MG63 (cell line): ENCODE measurements around the gene JRKL. TPM values are rescaled to one million over a fixed set of nuclear protein-coding genes. Genes with fewer than 3 reads are reported as not detected.
A peak's percentile ranks its signal among the peaks of the same experiment; 100 is the strongest.
"Not testable (repeated sequence)": the region's sequence is repeated elsewhere in the genome, so short reads cannot be mapped to it uniquely, and the experiment has no call there.

ENCODE experiments used
- DNase-seq: peaks from one replicate; pipeline ENCODE4 v3.0.0-alpha.2; 2020
- H3K27me3 ChIP-seq: fragments of 250-450 bp; sonication (Bioruptor Pico); 2 replicates; pipeline ENCODE4 v1.5.1; 2020; ENCODE audit warnings: mild to moderate bottlenecking, moderate library complexity
- H3K36me3 ChIP-seq: fragments of 250-450 bp; sonication (Bioruptor Pico); 2 replicates; pipeline ENCODE4 v1.5.1; 2020; ENCODE audit warnings: mild to moderate bottlenecking, moderate library complexity
- H3K4me3 ChIP-seq: fragments of 250-450 bp; sonication (Bioruptor Pico); 2 replicates; pipeline ENCODE4 v1.5.1; 2020; ENCODE audit warnings: mild to moderate bottlenecking, moderate library complexity
- H3K9me3 ChIP-seq: fragments of 250-450 bp; sonication (Bioruptor Pico); 2 replicates; pipeline ENCODE4 v1.5.1; 2020; ENCODE audit warnings: mild to moderate bottlenecking, moderate library complexity
- total RNA-seq: library from RNA; depleted of rRNA; stranded (reverse); fragments of >200 nt; shearing (Covaris generic); gene quantifications from 2 replicates; pipeline ENCODE4 v1.2.3, GENCODE V29; 2014; ENCODE audit warnings: low replicate concordance

Gene JRKL
- total RNA-seq, 1 experiment from 2014 or later = 1.8 TPM

DNA sequence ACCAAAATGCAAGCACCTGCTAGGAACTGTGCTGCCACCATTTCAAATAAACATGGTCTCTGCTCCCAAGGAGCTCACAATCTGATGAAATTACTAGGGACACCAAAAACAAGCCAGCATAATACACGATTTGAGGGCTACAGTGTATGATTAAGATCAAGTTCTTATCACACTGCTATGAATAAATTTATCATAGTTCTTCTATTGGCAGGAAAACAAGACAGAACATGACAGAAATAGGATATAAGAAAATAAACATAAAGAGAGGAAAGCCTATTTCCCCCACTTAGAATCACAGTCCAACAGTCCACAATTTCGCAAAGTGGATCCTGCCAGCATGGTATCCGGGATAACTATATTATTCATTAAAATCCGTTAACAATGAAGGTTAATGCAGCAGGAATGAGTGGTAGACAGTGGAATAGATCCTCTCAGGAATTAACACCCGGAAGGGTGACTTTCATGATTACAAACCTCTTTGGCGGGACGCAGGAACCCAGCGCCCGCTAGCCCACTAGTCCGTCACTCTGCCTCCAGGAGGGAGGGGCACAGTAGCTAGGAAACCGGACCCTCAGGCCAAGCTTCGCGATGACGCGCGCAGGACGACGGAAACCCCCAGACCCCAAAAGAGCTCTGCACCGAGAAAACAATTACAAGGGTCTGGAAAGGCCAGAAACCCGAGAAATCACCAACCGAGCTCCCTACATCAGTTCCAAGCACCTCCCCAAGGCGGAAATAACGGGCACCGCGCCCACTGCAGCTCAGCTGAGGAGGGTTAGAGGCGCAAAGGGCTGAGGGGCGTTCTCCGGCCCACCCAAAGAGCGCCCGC lies 708 bp upstream of the JRKL start:
- H3K36me3 ChIP-seq = peaks cover 6% of the 10 kb centered on the region; the same call in 1 of the 2 replicates
- DNase-seq = no peak

DNA sequence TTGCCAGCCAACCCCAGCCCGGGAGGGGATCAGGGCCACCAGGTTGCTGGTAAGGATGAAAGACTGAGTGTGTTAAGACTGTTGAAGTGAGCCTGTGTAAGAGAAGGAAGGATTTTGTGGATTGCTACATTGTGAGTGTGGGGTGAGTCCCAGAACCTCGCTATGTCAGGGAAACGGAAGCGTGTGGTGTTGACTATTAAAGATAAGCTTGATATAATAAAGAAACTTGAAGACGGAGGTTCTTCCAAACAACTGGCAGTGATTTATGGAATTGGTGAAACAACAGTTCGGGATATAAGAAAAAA lies 627 bp downstream of the JRKL start:
- Histone ChIP-seq H3K9me3 (no peaks in the 10 kb centered on the region), H3K36me3 (peaks cover 2% of the 10 kb centered on the region; the same call in 1 of the 2 replicates), H3K4me3 (peak overlapping the region; percentile 85), H3K27me3 (no peaks in the 10 kb centered on the region)
- DNase-seq = no peak

More for the DNA sequence above, 708 bp upstream of the JRKL start:
- peak overlapping the region; percentile 85 for H3K4me3 ChIP-seq
- no peaks in the 10 kb centered on the region for H3K9me3 ChIP-seq
- H3K27me3 ChIP-seq = no peaks in the 10 kb centered on the region

DNA sequence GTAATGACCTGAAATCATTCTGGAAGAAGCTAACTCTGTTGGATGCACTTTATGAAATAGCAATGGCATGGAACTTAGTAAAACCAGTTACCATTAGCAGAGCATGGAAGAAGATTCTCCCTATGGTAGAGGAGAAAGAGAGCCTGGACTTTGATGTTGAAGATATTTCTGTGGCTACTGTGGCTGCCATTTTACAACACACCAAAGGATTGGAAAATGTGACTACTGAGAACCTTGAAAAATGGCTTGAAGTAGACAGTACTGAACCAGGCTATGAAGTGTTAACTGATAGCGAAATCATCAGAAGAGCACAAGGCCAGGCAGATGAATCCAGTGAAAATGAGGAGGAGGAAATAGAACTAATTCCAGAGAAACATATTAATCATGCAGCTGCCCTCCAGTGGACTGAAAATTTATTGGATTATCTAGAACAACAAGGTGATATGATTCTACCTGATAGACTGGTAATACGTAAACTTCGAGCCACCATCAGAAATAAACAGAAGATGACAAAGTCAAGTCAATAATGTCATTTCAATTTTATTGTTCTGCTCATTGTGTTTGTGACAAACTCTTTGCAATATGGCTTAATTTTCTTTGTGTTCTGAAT lies 2.0 kb downstream of the JRKL start:
- Histone ChIP-seq H3K27me3 (no peaks in the 10 kb centered on the region), H3K9me3 (no peaks in the 10 kb centered on the region), H3K4me3 (no peak overlapping the region), H3K36me3 (peaks cover 2% of the 10 kb centered on the region; the same call in 1 of the 2 replicates)
- no peak for DNase-seq

GRCh38 chr11:96393753-96394348 lies 4.0 kb downstream of the JRKL start:
- no peaks in the 10 kb centered on the region for H3K27me3 ChIP-seq
- no peak for DNase-seq

GRCh38 chr11:96394773-96395172 lies 5.0 kb downstream of the JRKL start:
- Histone ChIP-seq H3K36me3 (no peaks in the 10 kb centered on the region), H3K9me3 (no peaks in the 10 kb centered on the region)
- DNase-seq = no peak

More at GRCh38 chr11:96393753-96394348, 4.0 kb downstream of the JRKL start:
- Histone ChIP-seq H3K4me3 (no peak overlapping the region), H3K9me3 (no peaks in the 10 kb centered on the region), H3K36me3 (no peaks in the 10 kb centered on the region)

DNA sequence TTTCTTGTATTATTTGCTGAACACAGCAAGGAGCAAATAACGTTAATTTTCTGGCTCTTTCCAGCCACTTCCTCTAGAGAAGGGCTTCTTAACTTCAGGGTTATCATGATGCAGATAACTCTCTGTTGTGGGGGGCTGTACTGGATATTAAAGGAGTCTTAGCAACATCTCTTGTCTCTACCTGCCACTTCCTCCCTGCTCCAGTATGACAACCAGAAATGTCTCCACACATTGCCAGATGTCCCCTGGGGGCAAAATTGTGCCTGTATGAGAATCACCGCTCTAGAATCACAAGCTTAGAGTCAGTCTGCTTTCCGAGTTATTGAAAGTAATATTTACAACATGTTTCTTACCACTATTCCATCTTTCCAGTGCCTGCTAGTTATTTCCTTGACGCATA lies 6.8 kb downstream of the JRKL start:
- Histone ChIP-seq H3K9me3 (no peaks in the 10 kb centered on the region), H3K27me3 (no peaks in the 10 kb centered on the region), H3K4me3 (no peak overlapping the region), H3K36me3 (no peaks in the 10 kb centered on the region)
- no peak for DNase-seq

More at GRCh38 chr11:96394773-96395172, 5.0 kb downstream of the JRKL start:
- H3K27me3 ChIP-seq = no peaks in the 10 kb centered on the region
- no peak overlapping the region for H3K4me3 ChIP-seq

DNA sequence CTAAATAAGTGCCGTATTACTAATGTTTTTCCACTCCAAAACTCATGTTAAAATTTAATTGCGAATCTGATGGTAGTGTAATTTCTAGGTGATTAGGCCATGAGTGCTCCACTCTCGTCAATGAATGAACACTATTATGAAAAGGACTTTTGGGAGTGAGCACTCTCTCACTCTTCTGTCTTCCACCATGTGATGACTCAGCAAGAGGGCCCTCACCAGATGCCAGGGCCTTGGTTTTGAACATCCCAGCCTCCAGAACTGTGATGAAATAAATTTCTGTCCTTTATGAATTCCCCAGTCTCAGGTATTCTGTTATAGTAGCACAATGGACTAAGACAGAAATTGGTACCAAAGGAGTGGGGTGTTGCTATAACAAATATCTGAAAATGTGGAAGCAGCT lies 8.1 kb downstream of the JRKL start:
- no peaks in the 10 kb centered on the region for H3K9me3 ChIP-seq
- no peaks in the 10 kb centered on the region for H3K27me3 ChIP-seq
- H3K4me3 ChIP-seq = no peak overlapping the region
- DNase-seq = no peak
- H3K36me3 ChIP-seq = no peaks in the 10 kb centered on the region

GRCh38 chr11:96400697-96401096 lies 10.9 kb downstream of the JRKL start:
- no peaks in the 10 kb centered on the region for H3K9me3 ChIP-seq
- peaks cover 5% of the 10 kb centered on the region for H3K27me3 ChIP-seq
- no peaks in the 10 kb centered on the region for H3K36me3 ChIP-seq
- DNase-seq = no peak
- no peak overlapping the region for H3K4me3 ChIP-seq

GRCh38 chr11:96411412-96411811 lies 21.6 kb downstream of the JRKL start:
- not testable (repeated sequence) for H3K36me3 ChIP-seq, H3K4me3 ChIP-seq, H3K27me3 ChIP-seq, DNase-seq, H3K9me3 ChIP-seq

- Histone ChIP-seq H3K4me3 (no peak overlapping the region), H3K36me3 (no peaks in the 10 kb centered on the region), H3K9me3 (no peaks in the 10 kb centered on the region), H3K27me3 (peaks cover 2% of the 10 kb centered on the region; the same call in 1 of the 2 replicates)
- no peak for DNase-seq
Measured at GRCh38 chr11:96412761-96413381, 23.1 kb downstream of the JRKL start.

DNA sequence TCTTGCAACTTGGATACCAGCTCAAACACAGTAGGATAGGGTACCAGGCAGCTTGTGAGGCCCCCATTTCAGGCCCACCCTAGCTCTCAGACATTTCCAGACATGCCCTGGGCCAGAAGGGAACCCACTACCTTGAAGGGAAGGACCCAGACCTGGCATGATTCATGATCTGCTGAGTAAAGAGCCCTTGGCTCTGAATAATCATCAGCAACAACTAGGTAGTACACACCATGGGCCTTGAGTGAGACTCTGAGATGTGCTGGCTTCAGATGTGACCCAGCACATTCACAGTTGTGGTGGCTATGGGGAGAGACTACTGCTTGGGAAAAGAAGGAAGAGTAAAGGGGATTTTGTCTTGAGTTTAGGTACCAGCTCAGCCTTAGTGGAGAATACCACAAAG lies 23.6 kb downstream of the JRKL start:
- Histone ChIP-seq H3K27me3 (peaks cover 2% of the 10 kb centered on the region; the same call in 1 of the 2 replicates), H3K36me3 (no peaks in the 10 kb centered on the region), H3K9me3 (no peaks in the 10 kb centered on the region), H3K4me3 (no peak overlapping the region)
- DNase-seq = no peak

GRCh38 chr11:96424693-96425092 lies 34.9 kb downstream of the JRKL start:
- Histone ChIP-seq H3K36me3 (no peaks in the 10 kb centered on the region), H3K9me3 (no peaks in the 10 kb centered on the region), H3K27me3 (peaks cover 12% of the 10 kb centered on the region), H3K4me3 (no peak overlapping the region)
- DNase-seq = no peak

GRCh38 chr11:96430668-96431067 lies 40.9 kb downstream of the JRKL start:
- DNase-seq = no peak
- no peaks in the 10 kb centered on the region for H3K36me3 ChIP-seq
- H3K27me3 ChIP-seq = peaks cover 5% of the 10 kb centered on the region
- H3K9me3 ChIP-seq = no peaks in the 10 kb centered on the region; the same call in 1 of the 2 replicates
- H3K4me3 ChIP-seq = no peak overlapping the region

DNA sequence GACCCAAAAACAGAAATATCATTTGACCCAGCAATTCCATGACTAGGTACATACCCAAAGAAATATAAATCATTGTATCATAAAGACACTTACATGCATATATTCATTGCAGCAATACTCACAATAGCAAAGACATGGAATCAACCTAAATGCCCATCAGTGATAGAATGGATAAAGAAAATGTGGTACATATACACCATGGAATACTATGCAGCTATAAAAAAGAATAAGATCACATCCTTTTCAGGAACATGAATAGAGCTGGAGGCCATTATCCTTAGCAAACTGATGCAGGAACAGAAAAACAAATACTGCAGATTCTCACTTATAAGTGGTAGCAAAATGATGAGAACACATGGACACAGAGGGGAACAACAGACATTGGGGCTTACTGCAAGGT lies 42.8 kb downstream of the JRKL start:
- not testable (repeated sequence) for H3K9me3 ChIP-seq, H3K4me3 ChIP-seq, H3K27me3 ChIP-seq, H3K36me3 ChIP-seq, DNase-seq
